ENCODE measurements around the gene CREBL2. TPM values are rescaled to one million over a fixed set of nuclear protein-coding genes. Genes with fewer than 3 reads are reported as not detected.

CREBL2 gene
- total RNA-seq, 1 experiment from 2014 or later = 18.3 TPM

GRCh38 chr12:12610711-12611110 lies 965 bp upstream of the CREBL2 start:
- Histone ChIP-seq H3K18ac (ENCODE audit: insufficient read length, low read depth, low read length) (no peak overlapping the region), H4K20me1 (ENCODE audit: control insufficient read depth, insufficient read depth, insufficient read length) (no peaks in the 10 kb centered on the region), H4K8ac (replicated peaks; ENCODE audit: insufficient read length, low read depth, low read length) (no peak overlapping the region), H2AK5ac (ENCODE audit: insufficient read length, low read length) (no peak overlapping the region), H2AFZ (ENCODE audit: low read length) (no peak overlapping the region), H3K9ac (ENCODE audit: extremely low read depth, insufficient read length, low read length) (no peak overlapping the region), H3K56ac (ENCODE audit: insufficient read length, low read depth, low read length) (no peak overlapping the region), H3K79me2 (ENCODE audit: insufficient read depth, low read length) (no peaks in the 10 kb centered on the region), H2BK20ac (ENCODE audit: low read depth, low read length, poor library complexity, severe bottlenecking) (no peak overlapping the region), H3K23ac (ENCODE audit: insufficient read length, low read depth, low read length) (no peak overlapping the region), H3K4me1 (ENCODE audit: insufficient read depth, low read length) (peaks cover 3% of the 10 kb centered on the region; the same call in 1 of the 2 replicates), H3T11ph (ENCODE audit: low read length) (no peak overlapping the region), H3K9me3 (ENCODE audit: control insufficient read depth, low read depth, low read length) (no peaks in the 10 kb centered on the region), H2BK12ac (ENCODE audit: insufficient read length, low read depth, low read length) (no peak overlapping the region), H3K23me2 (ENCODE audit: insufficient read length, low read depth, low read length, poor library complexity, severe bottlenecking) (peaks cover 6% of the 10 kb centered on the region), H3K79me1 (ENCODE audit: insufficient read depth, low read depth, low read length, poor library complexity, severe bottlenecking) (no peaks in the 10 kb centered on the region), H3K14ac (ENCODE audit: insufficient read depth, low read length) (no peak overlapping the region), H2BK15ac (ENCODE audit: low read depth, low read length) (no peak overlapping the region), H3K27me3 (ENCODE audit: insufficient read depth, low read length) (no peaks in the 10 kb centered on the region), H4K5ac (ENCODE audit: insufficient read length, low read depth, low read length) (no peak overlapping the region), H3K4me2 (ENCODE audit: insufficient read depth, insufficient read length, low read length) (no peak overlapping the region), H2BK120ac (ENCODE audit: low read depth, low read length, poor library complexity, severe bottlenecking) (no peak overlapping the region), H2BK5ac (ENCODE audit: insufficient read length, low read length) (no peak overlapping the region), H4K91ac (ENCODE audit: insufficient read length, low read depth, low read length) (no peak overlapping the region), H3K27ac (ENCODE audit: insufficient read length, low read depth, low read length) (no peak overlapping the region), H3K4ac (ENCODE audit: low read depth, low read length) (no peak overlapping the region)
- DNase-seq = no peak
- H3K27me3 Mint-ChIP-seq (ENCODE audit: low read depth) = no peaks in the 10 kb centered on the region
- WGBS (ENCODE audit: extremely low coverage, insufficient read length, low lambda C conversion rate) = 100% methylated on average over 1 of the region's 4 CpGs
- no peaks in the 10 kb centered on the region; a peak in 1 of 5 replicates for H3K9me3 Mint-ChIP-seq
- peak overlapping the region; percentile 94 to 96; a peak in 4 of 5 replicates for H3K4me3 Mint-ChIP-seq
- peak overlapping the region in 2 of 3 experiments; percentile 90 to 93; a peak in 1 of 7 replicates for H3K27ac Mint-ChIP-seq
- peaks cover 27 to 31% of the 10 kb centered on the region in 2 experiments for H3K4me1 Mint-ChIP-seq
- TF ChIP-seq CTCF (conservative IDR thresholded peaks at IDR 0.05) = no peak
- H3K36me3 Mint-ChIP-seq (ENCODE audit: insufficient read depth in 1 of 3, low read depth in 3 of 3) = peaks cover 0 to 12% (median 4%) of the 10 kb centered on the region in 3 experiments; a peak in 3 of 7 replicates
